ENCODE results near the gene GSG1L.

The GSG1L gene

DNA sequence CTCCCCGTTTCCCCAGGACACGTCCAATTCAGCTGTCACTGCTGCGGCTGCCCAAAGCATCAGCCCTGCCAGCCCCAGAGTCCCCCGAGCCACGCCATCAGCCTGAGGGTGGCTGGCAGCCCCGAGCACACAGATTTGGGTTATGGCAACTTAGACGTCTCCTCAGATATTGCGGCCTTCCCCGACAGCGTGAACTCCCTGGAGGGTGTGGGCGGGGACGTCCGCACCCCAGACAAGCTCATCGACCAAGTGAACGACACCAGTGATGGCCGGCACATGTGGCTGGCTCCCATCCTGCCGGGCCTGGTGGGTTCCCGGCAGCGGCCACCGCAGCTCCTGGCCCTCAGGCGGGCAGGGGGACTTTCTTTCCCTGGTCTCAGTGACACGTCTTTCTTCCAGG, 288.7 kb downstream of the GSG1L start:
- Histone ChIP-seq H3K9ac (ENCODE audit: low read depth, low read length, poor library complexity) (no peak overlapping the region), H3K18ac (ENCODE audit: low read length) (no peak overlapping the region), H4K91ac (ENCODE audit: low read depth, low read length, poor library complexity) (no peak overlapping the region), H2BK120ac (ENCODE audit: low read depth, low read length) (no peak overlapping the region), H4K8ac (ENCODE audit: low read depth, low read length) (no peak overlapping the region), H3K23ac (ENCODE audit: low read depth, low read length, poor library complexity) (no peak overlapping the region), H3K4me3 (ENCODE audit: low read length in 2 of 2) (no peak overlapping the region), H3K4ac (ENCODE audit: low read length) (no peak overlapping the region), H2AK5ac (ENCODE audit: low read depth, low read length) (no peak overlapping the region), H3K79me1 (ENCODE audit: low read depth, low read length) (no peaks in the 10 kb centered on the region), H3K4me1 (ENCODE audit: control insufficient read depth in 2 of 2, insufficient read depth in 1 of 2, low read depth in 1 of 2, low read length in 2 of 2) (peaks cover 0 to 1% of the 10 kb centered on the region in 2 donors), H2BK15ac (ENCODE audit: low read length) (no peak overlapping the region), H3K27ac (replicated peaks; ENCODE audit: low read length) (no peak overlapping the region), H3K36me3 (replicated peaks in 1 of 2; ENCODE audit: control insufficient read depth in 2 of 2, insufficient read depth in 2 of 2, low read length in 2 of 2) (peaks cover 6 to 23% of the 10 kb centered on the region in 2 donors), H3K27me3 (ENCODE audit: control insufficient read depth in 3 of 3, insufficient read depth in 3 of 3, low read depth in 1 of 3, low read length in 3 of 3) (no peaks in the 10 kb centered on the region), H3K9me3 (replicated peaks in 1 of 2; ENCODE audit: control insufficient read depth in 2 of 2, insufficient read depth in 1 of 2, low read depth in 1 of 2, low read length in 2 of 2) (no peaks in the 10 kb centered on the region), H3K4me2 (ENCODE audit: insufficient read depth, low read length, poor library complexity, severe bottlenecking) (no peak overlapping the region), H2AFZ (ENCODE audit: low read length) (no peak overlapping the region), H3K14ac (ENCODE audit: low read length) (no peak overlapping the region), H2BK5ac (ENCODE audit: low read length) (no peak overlapping the region), H2BK12ac (ENCODE audit: low read length) (no peak overlapping the region)
- DNase-seq (ENCODE audit: low spot score): no peak
- WGBS, 2 donors (ENCODE audit: extremely low coverage in 2 of 2, insufficient read length in 2 of 2, insufficient replicate concordance in 1 of 2): no CpG with 5 or more reads among the region's 22 CpGs

GRCh38 chr16:27773344-27773743, 290.2 kb downstream of the GSG1L start:
- no CpG with 5 or more reads among the region's 4 CpGs for WGBS, 2 donors (ENCODE audit: extremely low coverage in 2 of 2, insufficient read length in 2 of 2, insufficient replicate concordance in 1 of 2)

DNA sequence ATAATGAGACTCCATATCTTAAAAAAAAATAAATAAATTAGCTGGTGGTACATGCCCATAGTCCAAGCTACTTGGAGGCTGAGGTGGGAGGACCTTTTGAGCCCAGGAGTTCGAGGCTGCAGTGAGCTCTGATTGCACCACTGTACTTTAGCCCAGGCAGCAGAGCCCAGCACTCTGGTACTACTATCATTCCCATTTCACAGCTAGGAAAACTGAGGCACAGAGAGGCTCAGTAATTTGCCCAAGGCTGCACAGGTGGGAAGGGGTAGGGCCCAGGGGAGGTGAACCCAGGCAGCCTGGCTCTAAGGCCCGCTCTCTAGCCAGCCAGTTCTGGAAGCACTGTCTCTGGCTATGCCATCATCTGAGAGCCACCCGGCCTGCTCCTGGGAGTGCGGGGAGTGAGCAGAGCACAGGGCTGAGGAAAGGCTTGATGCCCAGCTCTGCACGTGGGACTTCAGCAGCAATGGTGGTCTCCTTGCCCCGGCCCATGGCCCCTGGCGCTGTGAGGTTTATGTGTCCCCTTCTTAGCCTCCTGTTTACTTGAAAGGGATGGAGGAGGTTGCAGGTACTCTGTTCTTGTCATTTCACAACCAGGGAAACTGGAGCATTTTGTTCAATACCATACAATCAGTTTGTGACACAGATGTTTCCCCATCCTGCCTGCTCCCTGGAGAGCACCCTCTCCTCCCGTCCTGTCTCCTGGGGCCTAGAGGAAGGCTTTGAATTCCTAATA, 291.3 kb downstream of the GSG1L start:
- H3K27ac ChIP-seq (replicated peaks; ENCODE audit: low read length): no peak overlapping the region
- H2BK15ac ChIP-seq (ENCODE audit: low read length): no peak overlapping the region
- H3K4me3 ChIP-seq (ENCODE audit: low read length in 2 of 2): no peak overlapping the region
- H3K4ac ChIP-seq (ENCODE audit: low read length): no peak overlapping the region
- H3K18ac ChIP-seq (ENCODE audit: low read length): no peak overlapping the region
- DNase-seq (ENCODE audit: low spot score): no peak
- peaks cover 6 to 36% of the 10 kb centered on the region in 2 donors for H3K36me3 ChIP-seq (replicated peaks in 1 of 2; ENCODE audit: control insufficient read depth in 2 of 2, insufficient read depth in 2 of 2, low read length in 2 of 2)
- no peak overlapping the region for H3K23ac ChIP-seq (ENCODE audit: low read depth, low read length, poor library complexity)
- no peaks in the 10 kb centered on the region for H3K9me3 ChIP-seq (replicated peaks in 1 of 2; ENCODE audit: control insufficient read depth in 2 of 2, insufficient read depth in 1 of 2, low read depth in 1 of 2, low read length in 2 of 2)
- no peak overlapping the region for H4K91ac ChIP-seq (ENCODE audit: low read depth, low read length, poor library complexity)
- H3K4me2 ChIP-seq (ENCODE audit: insufficient read depth, low read length, poor library complexity, severe bottlenecking): no peak overlapping the region
- no peak overlapping the region for H2BK12ac ChIP-seq (ENCODE audit: low read length)
- WGBS, 2 donors (ENCODE audit: extremely low coverage in 2 of 2, insufficient read length in 2 of 2, insufficient replicate concordance in 1 of 2): no CpG with 5 or more reads among the region's 8 CpGs
- H3K4me1 ChIP-seq (ENCODE audit: control insufficient read depth in 2 of 2, insufficient read depth in 1 of 2, low read depth in 1 of 2, low read length in 2 of 2): peaks cover 0 to 1% of the 10 kb centered on the region in 2 donors
- no peak overlapping the region for H2BK5ac ChIP-seq (ENCODE audit: low read length)
- no peak overlapping the region for H2AFZ ChIP-seq (ENCODE audit: low read length)
- H2AK5ac ChIP-seq (ENCODE audit: low read depth, low read length): no peak overlapping the region
- H4K8ac ChIP-seq (ENCODE audit: low read depth, low read length): no peak overlapping the region
- no peak overlapping the region for H3K14ac ChIP-seq (ENCODE audit: low read length)
- H3K9ac ChIP-seq (ENCODE audit: low read depth, low read length, poor library complexity): no peak overlapping the region
- no peak overlapping the region for H2BK120ac ChIP-seq (ENCODE audit: low read depth, low read length)
- H3K79me1 ChIP-seq (ENCODE audit: low read depth, low read length): no peaks in the 10 kb centered on the region
- no peaks in the 10 kb centered on the region for H3K27me3 ChIP-seq (ENCODE audit: control insufficient read depth in 3 of 3, insufficient read depth in 3 of 3, low read depth in 1 of 3, low read length in 3 of 3)

More at GRCh38 chr16:27773344-27773743, 290.2 kb downstream of the GSG1L start:
- H3K23ac ChIP-seq (ENCODE audit: low read depth, low read length, poor library complexity): no peak overlapping the region
- H3K79me1 ChIP-seq (ENCODE audit: low read depth, low read length): no peaks in the 10 kb centered on the region
- H3K27me3 ChIP-seq (ENCODE audit: control insufficient read depth in 3 of 3, insufficient read depth in 3 of 3, low read depth in 1 of 3, low read length in 3 of 3): no peaks in the 10 kb centered on the region
- no peak overlapping the region for H2BK120ac ChIP-seq (ENCODE audit: low read depth, low read length)
- DNase-seq (ENCODE audit: low spot score): no peak
- no peak overlapping the region for H2AK5ac ChIP-seq (ENCODE audit: low read depth, low read length)
- H3K36me3 ChIP-seq (replicated peaks in 1 of 2; ENCODE audit: control insufficient read depth in 2 of 2, insufficient read depth in 2 of 2, low read length in 2 of 2): peaks cover 6 to 36% of the 10 kb centered on the region in 2 donors
- H2BK5ac ChIP-seq (ENCODE audit: low read length): no peak overlapping the region
- no peak overlapping the region for H3K18ac ChIP-seq (ENCODE audit: low read length)
- H2BK12ac ChIP-seq (ENCODE audit: low read length): no peak overlapping the region
- H3K4me1 ChIP-seq (ENCODE audit: control insufficient read depth in 2 of 2, insufficient read depth in 1 of 2, low read depth in 1 of 2, low read length in 2 of 2): peaks cover 0 to 1% of the 10 kb centered on the region in 2 donors
- H4K8ac ChIP-seq (ENCODE audit: low read depth, low read length): no peak overlapping the region
- no peak overlapping the region for H3K9ac ChIP-seq (ENCODE audit: low read depth, low read length, poor library complexity)
- no peak overlapping the region for H3K4me2 ChIP-seq (ENCODE audit: insufficient read depth, low read length, poor library complexity, severe bottlenecking)
- H3K27ac ChIP-seq (replicated peaks; ENCODE audit: low read length): no peak overlapping the region
- H3K4me3 ChIP-seq (ENCODE audit: low read length in 2 of 2): no peak overlapping the region
- no peak overlapping the region for H4K91ac ChIP-seq (ENCODE audit: low read depth, low read length, poor library complexity)
- H3K14ac ChIP-seq (ENCODE audit: low read length): no peak overlapping the region
- H3K4ac ChIP-seq (ENCODE audit: low read length): no peak overlapping the region
- no peak overlapping the region for H2BK15ac ChIP-seq (ENCODE audit: low read length)
- no peaks in the 10 kb centered on the region for H3K9me3 ChIP-seq (replicated peaks in 1 of 2; ENCODE audit: control insufficient read depth in 2 of 2, insufficient read depth in 1 of 2, low read depth in 1 of 2, low read length in 2 of 2)
- no peak overlapping the region for H2AFZ ChIP-seq (ENCODE audit: low read length)

- Histone ChIP-seq H3K79me1 (ENCODE audit: low read depth, low read length) (no peaks in the 10 kb centered on the region), H2AK5ac (ENCODE audit: low read depth, low read length) (no peak overlapping the region), H3K9me3 (replicated peaks in 1 of 2; ENCODE audit: control insufficient read depth in 2 of 2, insufficient read depth in 1 of 2, low read depth in 1 of 2, low read length in 2 of 2) (no peaks in the 10 kb centered on the region), H2AFZ (ENCODE audit: low read length) (no peak overlapping the region), H3K4ac (ENCODE audit: low read length) (no peak overlapping the region), H3K4me2 (ENCODE audit: insufficient read depth, low read length, poor library complexity, severe bottlenecking) (no peak overlapping the region), H3K27me3 (ENCODE audit: control insufficient read depth in 3 of 3, insufficient read depth in 3 of 3, low read depth in 1 of 3, low read length in 3 of 3) (no peaks in the 10 kb centered on the region), H3K23ac (ENCODE audit: low read depth, low read length, poor library complexity) (no peak overlapping the region), H3K18ac (ENCODE audit: low read length) (no peak overlapping the region), H3K14ac (ENCODE audit: low read length) (no peak overlapping the region), H2BK12ac (ENCODE audit: low read length) (no peak overlapping the region), H2BK5ac (ENCODE audit: low read length) (no peak overlapping the region), H2BK120ac (ENCODE audit: low read depth, low read length) (no peak overlapping the region), H3K9ac (ENCODE audit: low read depth, low read length, poor library complexity) (no peak overlapping the region), H3K36me3 (replicated peaks in 1 of 2; ENCODE audit: control insufficient read depth in 2 of 2, insufficient read depth in 2 of 2, low read length in 2 of 2) (peaks cover 6 to 41% of the 10 kb centered on the region in 2 donors), H4K8ac (ENCODE audit: low read depth, low read length) (no peak overlapping the region), H3K27ac (replicated peaks; ENCODE audit: low read length) (no peak overlapping the region), H3K4me3 (ENCODE audit: low read length in 2 of 2) (no peak overlapping the region), H4K91ac (ENCODE audit: low read depth, low read length, poor library complexity) (no peak overlapping the region), H3K4me1 (ENCODE audit: control insufficient read depth in 2 of 2, insufficient read depth in 1 of 2, low read depth in 1 of 2, low read length in 2 of 2) (peaks cover 0 to 1% of the 10 kb centered on the region in 2 donors), H2BK15ac (ENCODE audit: low read length) (no peak overlapping the region)
- no peak for DNase-seq (ENCODE audit: low spot score)
- no CpG with 5 or more reads among the region's 16 CpGs for WGBS, 2 donors (ENCODE audit: extremely low coverage in 2 of 2, insufficient read length in 2 of 2, insufficient replicate concordance in 1 of 2)
Observed at GRCh38 chr16:27771201-27771910, 292.2 kb downstream of the GSG1L start.
